Activated T-helper 1 cell treated with anti-CD3 and anti-CD28 coated beads, Interleukin-12 subunit alpha, Interleukin-12 subunit beta, Interleukin-2, Interleukin-4 antibody, amounts not matched to agents 30 ng/mL and 10 ng/mL and 1 ng/mL, durations not matched to agents 14 hours and 24 hours and 36 hours (primary cell): ENCODE results near the gene TMEM168. TPM values are rescaled to one million over a fixed set of nuclear protein-coding genes. Genes with fewer than 3 reads are reported as not detected.
"Not testable (repeated sequence)": the region's sequence is repeated elsewhere in the genome, so short reads cannot be mapped to it uniquely, and the experiment has no call there.

Source experiments
- DNase-seq: peaks from one replicate; pipeline ENCODE4 v3.0.0; 2021; ENCODE audit warnings: low spot score
- H3K27ac Mint-ChIP-seq: one replicate; pipeline ENCODE4 v1.8.0; 2021; ENCODE audit warnings: mild to moderate bottlenecking, mixed read lengths
- H3K27me3 Mint-ChIP-seq: one replicate; pipeline ENCODE4 v1.8.0; 2022; ENCODE audit warnings: mild to moderate bottlenecking, moderate library complexity, mixed read lengths; ENCODE audit not compliant: insufficient read depth
- H3K36me3 Mint-ChIP-seq: one replicate; pipeline ENCODE4 v1.8.0; 2021; ENCODE audit warnings: low read depth, mixed read lengths
- H3K4me1 Mint-ChIP-seq: one replicate; pipeline ENCODE4 v1.8.0; 2021; ENCODE audit warnings: low read depth, mixed read lengths
- H3K4me3 Mint-ChIP-seq: one replicate; pipeline ENCODE4 v1.8.0; 2021; ENCODE audit warnings: mild to moderate bottlenecking, moderate library complexity, mixed read lengths
- H3K9me3 Mint-ChIP-seq: one replicate; pipeline ENCODE4 v1.8.0; 2021; ENCODE audit warnings: mixed read lengths
- intact Hi-C: fragments of 100-400 bp; cut with micrococcal nuclease; formaldehyde crosslinking; loops from one replicate; pipeline ENCODE4 v1.15.1; 2024
- total RNA-seq: library from RNA; stranded (reverse); gene quantifications from 2 replicates; pipeline ENCODE4 v1.2.3, GENCODE V29; 2022

Gene TMEM168
- total RNA-seq, 1 donor from 2014 or later = 18.1 TPM

- no peak overlapping the region for H3K4me3 Mint-ChIP-seq
- no peak overlapping the region for H3K27ac Mint-ChIP-seq
- intact Hi-C loops = loop anchor here (10.0 kb wide), 1 partner anchor 244 kb away; no protein-coding TSS in a partner anchor
- H3K36me3 Mint-ChIP-seq = no peaks in the 10 kb centered on the region
- H3K4me1 Mint-ChIP-seq = peaks cover 9% of the 10 kb centered on the region
- H3K27me3 Mint-ChIP-seq = no peaks in the 10 kb centered on the region
- DNase-seq = no peak
- H3K9me3 Mint-ChIP-seq = no peaks in the 10 kb centered on the region
These were observed 8.3 kb upstream of the TMEM168 start for GRCh38 chr7:112798274-112799159.

GRCh38 chr7:112796552-112796951, 6.4 kb upstream of the TMEM168 start:
- not testable (repeated sequence) for H3K36me3 Mint-ChIP-seq, H3K27ac Mint-ChIP-seq, H3K27me3 Mint-ChIP-seq, H3K4me3 Mint-ChIP-seq, DNase-seq, H3K9me3 Mint-ChIP-seq
- H3K4me1 Mint-ChIP-seq = peaks cover 16% of the 10 kb centered on the region
- intact Hi-C loops = loop anchor here (10.0 kb wide), 1 partner anchor 242 kb away; no protein-coding TSS in a partner anchor

- Mint-ChIP-seq H3K4me1 (peaks cover 42% of the 10 kb centered on the region), H3K4me3 (no peak overlapping the region), H3K27ac (no peak overlapping the region), H3K9me3 (no peaks in the 10 kb centered on the region), H3K27me3 (no peaks in the 10 kb centered on the region), H3K36me3 (peaks cover 7% of the 10 kb centered on the region)
- intact Hi-C loops = loop anchor here (5.0 to 10.0 kb wide), 4 partner anchors 75 to 585 kb away; partner anchors contain the start of genes DOCK4 and ZNF277
- DNase-seq = no peak
These were observed 2.2 kb upstream of the TMEM168 start for GRCh38 chr7:112792441-112792840.

- Mint-ChIP-seq H3K4me3 (peak overlapping the region; percentile 72), H3K9me3 (no peaks in the 10 kb centered on the region), H3K36me3 (peaks cover 11% of the 10 kb centered on the region), H3K27me3 (no peaks in the 10 kb centered on the region), H3K27ac (no peak overlapping the region), H3K4me1 (peaks cover 42% of the 10 kb centered on the region)
- intact Hi-C loops = loop anchor here (5.0 to 10.0 kb wide), 4 partner anchors 76 to 584 kb away; partner anchors contain the start of genes DOCK4 and ZNF277
- no peak for DNase-seq
These were observed 1.4 kb upstream of the TMEM168 start for GRCh38 chr7:112791465-112792168.

GRCh38 chr7:112790586-112791003, 402 bp upstream of the TMEM168 start:
- no peaks in the 10 kb centered on the region for H3K9me3 Mint-ChIP-seq
- DNase-seq = no peak
- no peaks in the 10 kb centered on the region for H3K27me3 Mint-ChIP-seq
- H3K36me3 Mint-ChIP-seq = peaks cover 12% of the 10 kb centered on the region
- H3K4me1 Mint-ChIP-seq = peaks cover 42% of the 10 kb centered on the region
- intact Hi-C loops = loop anchor here (1.0 to 10.0 kb wide), 6 partner anchors 77 to 583 kb away; partner anchors contain the start of genes DOCK4, IFRD1 and ZNF277
- H3K27ac Mint-ChIP-seq = peak overlapping the region; percentile 85
- H3K4me3 Mint-ChIP-seq = peak overlapping the region; percentile 96

GRCh38 chr7:112789453-112789816, 758 bp downstream of the TMEM168 start:
- peak overlapping the region; percentile 85 for H3K27ac Mint-ChIP-seq
- H3K9me3 Mint-ChIP-seq = no peaks in the 10 kb centered on the region
- H3K4me1 Mint-ChIP-seq = peaks cover 36% of the 10 kb centered on the region
- intact Hi-C loops = no loop called here
- no peaks in the 10 kb centered on the region for H3K27me3 Mint-ChIP-seq
- H3K36me3 Mint-ChIP-seq = peaks cover 14% of the 10 kb centered on the region
- peak overlapping the region; percentile 96 for H3K4me3 Mint-ChIP-seq
- DNase-seq = no peak

- Mint-ChIP-seq H3K4me3 (peak overlapping the region; percentile 96), H3K27ac (peak overlapping the region; percentile 15), H3K27me3 (no peaks in the 10 kb centered on the region), H3K4me1 (peaks cover 33% of the 10 kb centered on the region), H3K36me3 (peaks cover 19% of the 10 kb centered on the region), H3K9me3 (no peaks in the 10 kb centered on the region)
- intact Hi-C loops = no loop called here
- no peak for DNase-seq
These were observed 1.3 kb downstream of the TMEM168 start for GRCh38 chr7:112788778-112789343.

- no peak for DNase-seq
- Mint-ChIP-seq H3K27ac (no peak overlapping the region), H3K27me3 (no peaks in the 10 kb centered on the region), H3K36me3 (peaks cover 42% of the 10 kb centered on the region), H3K9me3 (no peaks in the 10 kb centered on the region), H3K4me3 (no peak overlapping the region), H3K4me1 (peaks cover 41% of the 10 kb centered on the region)
- intact Hi-C loops = loop anchor here (5.0 kb wide), 1 partner anchor 337 kb away; no protein-coding TSS in a partner anchor
These were observed 5.6 kb downstream of the TMEM168 start for GRCh38 chr7:112784603-112785002.

GRCh38 chr7:112782498-112782897, 7.7 kb downstream of the TMEM168 start:
- Mint-ChIP-seq H3K9me3 (no peaks in the 10 kb centered on the region), H3K27me3 (no peaks in the 10 kb centered on the region), H3K4me1 (peaks cover 23% of the 10 kb centered on the region), H3K36me3 (peaks cover 39% of the 10 kb centered on the region), H3K4me3 (no peak overlapping the region), H3K27ac (peak overlapping the region; percentile 32)
- DNase-seq = no peak
- intact Hi-C loops = loop anchor here (5.0 kb wide), 1 partner anchor 335 kb away; no protein-coding TSS in a partner anchor

GRCh38 chr7:112781558-112781957, 8.6 kb downstream of the TMEM168 start:
- Mint-ChIP-seq H3K27me3 (no peaks in the 10 kb centered on the region), H3K36me3 (peaks cover 34% of the 10 kb centered on the region), H3K9me3 (no peaks in the 10 kb centered on the region), H3K4me3 (no peak overlapping the region), H3K27ac (no peak overlapping the region), H3K4me1 (peaks cover 23% of the 10 kb centered on the region)
- intact Hi-C loops = loop anchor here (5.0 kb wide), 1 partner anchor 334 kb away; no protein-coding TSS in a partner anchor
- no peak for DNase-seq

GRCh38 chr7:112781110-112781509, 9.1 kb downstream of the TMEM168 start:
- no peak overlapping the region for H3K27ac Mint-ChIP-seq
- peaks cover 34% of the 10 kb centered on the region for H3K36me3 Mint-ChIP-seq
- H3K4me1 Mint-ChIP-seq = peaks cover 23% of the 10 kb centered on the region
- H3K27me3 Mint-ChIP-seq = no peaks in the 10 kb centered on the region
- DNase-seq = no peak
- H3K4me3 Mint-ChIP-seq = no peak overlapping the region
- intact Hi-C loops = loop anchor here (5.0 kb wide), 1 partner anchor 334 kb away; no protein-coding TSS in a partner anchor
- H3K9me3 Mint-ChIP-seq = no peaks in the 10 kb centered on the region

GRCh38 chr7:112779667-112780066, 10.5 kb downstream of the TMEM168 start:
- no peak overlapping the region for H3K4me3 Mint-ChIP-seq
- H3K4me1 Mint-ChIP-seq = peaks cover 23% of the 10 kb centered on the region
- peaks cover 34% of the 10 kb centered on the region for H3K36me3 Mint-ChIP-seq
- no peaks in the 10 kb centered on the region for H3K27me3 Mint-ChIP-seq
- DNase-seq = no peak
- intact Hi-C loops = loop anchor here (5.0 kb wide), 1 partner anchor 332 kb away; no protein-coding TSS in a partner anchor
- H3K9me3 Mint-ChIP-seq = no peaks in the 10 kb centered on the region
- no peak overlapping the region for H3K27ac Mint-ChIP-seq
